GM19328 (cell line): ENCODE results near the gene TNFRSF8.

ENCODE experiments used
- ATAC-seq: cut with Tn5 transposase; IDR thresholded peaks from one replicate; pipeline ENCODE4 v1.9.1; 2021; ENCODE audit warnings: mild to moderate bottlenecking, moderate library complexity; ENCODE audit not compliant: unreplicated experiment

TNFRSF8 gene

DNA sequence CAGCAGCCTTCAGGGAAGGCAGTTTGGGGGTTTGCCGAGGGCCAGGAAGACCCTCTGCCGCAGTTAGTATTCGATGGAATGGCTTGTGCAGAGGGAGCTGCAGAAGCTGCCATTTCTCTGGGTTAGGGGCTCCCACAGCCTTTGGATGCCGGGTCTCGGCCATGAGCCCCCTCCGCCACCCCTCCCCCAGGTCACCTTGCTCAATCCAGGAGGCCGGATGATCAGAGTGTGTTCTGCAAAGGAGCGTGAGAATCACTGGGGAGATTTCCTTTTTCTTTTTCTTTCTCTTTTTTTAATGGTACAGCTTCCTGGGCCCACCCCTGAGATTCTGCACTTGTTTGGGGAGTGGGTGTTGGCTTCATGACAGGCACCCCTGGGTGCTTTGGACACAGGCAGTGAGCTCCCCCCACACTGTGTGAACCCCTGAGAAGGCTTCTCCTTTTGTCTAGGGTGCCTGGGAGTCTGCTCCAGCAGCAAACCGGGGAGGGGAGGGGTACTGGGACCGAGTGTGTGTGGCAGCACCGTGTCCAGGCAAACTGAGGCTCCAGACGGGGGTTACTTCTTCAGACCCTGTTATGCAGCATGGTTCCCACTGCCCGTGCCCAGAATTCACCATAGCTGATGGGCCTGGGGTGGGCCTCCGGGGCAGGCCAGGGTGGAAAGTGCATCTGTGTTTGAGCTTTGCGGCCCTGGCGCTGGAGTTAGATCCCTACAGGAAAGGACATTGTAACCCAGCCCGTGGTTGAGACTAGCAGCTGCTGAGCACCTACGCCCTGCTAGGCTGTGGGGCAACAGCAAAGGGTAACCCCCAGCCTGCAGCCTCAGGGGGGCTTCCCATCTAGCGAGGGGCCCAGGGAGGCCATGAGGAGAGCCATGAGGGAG, 122.2 kb downstream of the TNFRSF8 start:
- ATAC-seq, result no peak

- ATAC-seq, result no peak
Observed at GRCh38 chr1:12185918-12186678, 123.0 kb downstream of the TNFRSF8 start.

DNA sequence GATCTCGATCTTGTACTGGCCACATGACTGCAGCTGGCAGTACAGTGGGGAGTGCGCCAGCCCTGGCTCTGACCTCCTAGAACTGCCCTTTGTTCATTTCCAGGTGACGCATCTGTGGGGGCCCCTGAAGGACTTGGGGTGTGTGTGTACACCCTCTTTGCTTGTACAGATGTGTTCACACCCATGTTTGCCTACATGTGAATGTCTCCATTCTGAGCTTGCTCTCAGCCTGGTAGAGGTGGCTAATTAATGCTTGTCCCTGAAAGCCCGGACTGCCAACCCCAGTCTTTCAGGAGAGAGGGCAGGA, 123.5 kb downstream of the TNFRSF8 start:
- ATAC-seq, result no peak

DNA sequence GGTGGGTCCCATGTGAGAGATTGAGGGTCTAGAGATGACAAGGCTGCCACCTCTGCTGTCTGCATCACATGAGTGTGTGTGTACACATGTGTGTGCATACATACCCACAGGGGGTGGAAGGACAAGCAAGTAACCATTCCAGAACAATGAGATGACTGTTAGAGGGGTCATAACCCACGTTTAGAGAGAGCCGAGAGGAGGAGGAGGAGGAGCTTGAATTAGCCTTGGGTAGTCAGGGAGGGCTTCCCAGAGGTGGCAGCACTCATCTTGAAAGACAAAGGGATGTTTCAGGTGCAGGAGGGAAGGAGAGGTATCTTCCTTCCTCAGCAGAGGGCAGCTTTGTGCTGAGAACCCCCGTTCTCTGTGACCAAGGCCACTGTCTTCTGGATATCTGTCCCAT, 125.0 kb downstream of the TNFRSF8 start:
- no peak for ATAC-seq

DNA sequence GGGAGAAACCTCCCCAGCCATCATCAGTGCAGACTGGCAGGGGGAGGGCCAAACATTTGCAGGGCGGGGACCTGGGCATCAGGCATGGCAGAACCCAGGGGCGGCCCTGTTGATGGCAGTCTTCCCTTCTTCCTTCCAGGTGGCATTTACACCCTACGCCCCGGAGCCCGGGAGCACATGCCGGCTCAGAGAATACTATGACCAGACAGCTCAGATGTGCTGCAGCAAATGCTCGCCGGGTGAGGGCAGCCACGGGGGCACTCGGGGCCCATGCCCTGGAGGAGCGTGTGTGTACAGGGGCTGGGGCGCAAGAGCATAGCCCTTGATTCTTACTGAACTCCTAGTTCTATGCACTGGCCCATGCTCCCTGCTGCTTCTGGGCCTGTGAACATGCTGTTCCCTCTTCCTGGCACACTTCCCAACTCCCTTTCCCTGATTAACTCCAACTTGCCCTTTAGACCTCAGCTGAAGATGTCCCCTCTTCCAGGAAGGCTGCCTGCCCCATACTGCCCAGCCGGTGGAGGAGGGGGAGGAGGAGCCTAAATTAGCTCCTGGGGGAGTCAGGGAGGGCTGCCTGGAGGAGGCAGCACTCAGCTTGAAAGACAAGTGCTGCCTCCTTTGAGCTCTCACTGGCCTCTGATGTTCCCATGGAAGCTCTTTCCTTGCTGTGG, 125.7 kb downstream of the TNFRSF8 start:
- ATAC-seq, result no peak

DNA sequence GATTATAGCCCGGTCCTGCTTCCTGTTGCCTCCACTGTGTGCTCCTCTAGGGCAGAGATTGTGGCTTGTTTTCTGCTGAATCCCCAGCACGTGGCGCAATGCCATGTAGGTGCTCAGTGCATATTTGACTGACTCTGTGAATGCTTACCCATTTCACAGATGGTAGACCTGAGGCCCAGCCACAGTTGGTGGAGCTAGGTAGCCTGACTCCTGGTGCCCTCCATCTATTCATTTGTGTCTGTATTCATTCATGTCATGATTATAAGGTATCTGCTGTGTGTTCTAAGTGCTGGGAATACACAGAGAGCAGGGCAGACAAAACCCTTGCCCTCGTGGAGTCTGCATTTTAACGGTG, 126.2 kb downstream of the TNFRSF8 start:
- no peak for ATAC-seq

DNA sequence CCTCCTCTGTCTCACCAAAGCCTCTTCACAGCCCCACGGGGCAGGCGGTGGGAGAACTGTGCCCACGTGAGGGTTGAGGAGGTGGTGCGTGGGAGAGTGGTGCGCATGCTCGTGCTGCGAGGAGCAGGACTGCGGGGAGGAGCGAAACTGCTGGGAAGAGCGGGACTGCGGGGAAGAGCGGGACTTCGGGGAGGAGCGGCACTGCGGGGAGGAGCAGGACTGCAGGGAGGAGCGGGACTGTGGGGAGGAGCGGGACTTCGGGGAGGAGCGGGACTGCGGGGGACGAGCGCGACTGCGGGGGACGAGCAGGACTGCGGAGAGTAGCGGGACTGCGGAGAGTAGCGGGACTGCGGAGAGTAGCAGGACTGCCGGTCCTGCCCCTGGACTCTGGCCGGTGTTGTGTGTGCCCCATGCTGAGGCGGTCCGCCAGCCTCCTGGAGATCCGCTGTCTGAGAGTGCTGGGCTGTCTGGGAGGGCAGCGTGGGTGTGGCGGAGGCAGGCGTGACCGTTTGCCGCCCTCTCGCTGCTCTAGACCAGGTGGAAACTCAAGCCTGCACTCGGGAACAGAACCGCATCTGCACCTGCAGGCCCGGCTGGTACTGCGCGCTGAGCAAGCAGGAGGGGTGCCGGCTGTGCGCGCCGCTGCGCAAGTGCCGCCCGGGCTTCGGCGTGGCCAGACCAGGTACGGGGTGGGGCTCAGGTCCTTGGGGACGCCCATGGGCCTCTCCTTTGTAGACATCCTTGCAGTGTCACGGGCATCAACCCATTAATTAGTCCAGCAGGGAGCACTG, 128.3 kb downstream of the TNFRSF8 start:
- ATAC-seq, result no peak
